Activated T-cell treated with anti-CD3 and anti-CD28 coated beads, Interleukin-2, amount 50 U/mL, for 1 hour (primary cell): ENCODE results near the gene CLCNKA.
"Not testable (repeated sequence)": the region's sequence is repeated elsewhere in the genome, so short reads cannot be mapped to it uniquely, and the experiment has no call there.

Experiments
- DNase-seq: peaks from one replicate; pipeline ENCODE4 v3.0.0-alpha.2; 2020

Gene CLCNKA

GRCh38 chr1:16046842-16047241, 25.0 kb downstream of the CLCNKA start:
- no peak for DNase-seq

GRCh38 chr1:16047791-16048475, 26.1 kb downstream of the CLCNKA start:
- DNase-seq: no peak

GRCh38 chr1:16048573-16049189, 26.8 kb downstream of the CLCNKA start:
- DNase-seq: peak; percentile 56

- DNase-seq: no peak
Observed at GRCh38 chr1:16050328-16050727, 28.5 kb downstream of the CLCNKA start.

GRCh38 chr1:16051039-16051438, 29.2 kb downstream of the CLCNKA start:
- no peak for DNase-seq

- not testable (repeated sequence) for DNase-seq
Observed at GRCh38 chr1:16051949-16052348, 30.1 kb downstream of the CLCNKA start.

GRCh38 chr1:16053781-16054502, 32.1 kb downstream of the CLCNKA start:
- DNase-seq: no peak

- DNase-seq: no peak
Observed at GRCh38 chr1:16054598-16055540, 33.0 kb downstream of the CLCNKA start.

- peak; percentile 86 for DNase-seq
Observed at GRCh38 chr1:16055613-16056520, 34.0 kb downstream of the CLCNKA start.

GRCh38 chr1:16056521-16056912, 34.7 kb downstream of the CLCNKA start:
- DNase-seq: not testable (repeated sequence)

GRCh38 chr1:16057314-16057915, 35.6 kb downstream of the CLCNKA start:
- DNase-seq: not testable (repeated sequence)

- not testable (repeated sequence) for DNase-seq
Observed at GRCh38 chr1:16058394-16059120, 36.7 kb downstream of the CLCNKA start.

- DNase-seq: no peak
Observed at GRCh38 chr1:16061266-16061665, 39.4 kb downstream of the CLCNKA start.

- not testable (repeated sequence) for DNase-seq
Observed at GRCh38 chr1:16061989-16062686, 40.3 kb downstream of the CLCNKA start.

GRCh38 chr1:16062687-16063075, 40.8 kb downstream of the CLCNKA start:
- not testable (repeated sequence) for DNase-seq

- no peak for DNase-seq
Observed at GRCh38 chr1:16063226-16063829, 41.5 kb downstream of the CLCNKA start.

GRCh38 chr1:16063921-16064320, 42.1 kb downstream of the CLCNKA start:
- DNase-seq: no peak

- no peak for DNase-seq
Observed at GRCh38 chr1:16064536-16065268, 42.9 kb downstream of the CLCNKA start.

- DNase-seq: no peak
Observed at GRCh38 chr1:16065269-16065576, 43.4 kb downstream of the CLCNKA start.
